Umbilical cord (tissue), 2 donors: ENCODE data around the gene KDF1. TPM values are rescaled to one million over a fixed set of nuclear protein-coding genes. Genes with fewer than 3 reads are reported as not detected.

Experiments
- DNase-seq: peaks from one replicate; pipeline ENCODE4 v3.0.0-alpha.2; 2015; ENCODE audit warnings: low spot score
- total RNA-seq: library from RNA; depleted of rRNA; stranded (reverse); fragments of >200 nt; gene quantifications from one replicate; pipeline ENCODE4 v1.2.3, GENCODE V29; 2014; ENCODE audit warnings: low replicate concordance; ENCODE audit not compliant: insufficient read depth

The KDF1 gene
- total RNA-seq, 1 donor from 2014 or later, result 3.1 TPM

DNA sequence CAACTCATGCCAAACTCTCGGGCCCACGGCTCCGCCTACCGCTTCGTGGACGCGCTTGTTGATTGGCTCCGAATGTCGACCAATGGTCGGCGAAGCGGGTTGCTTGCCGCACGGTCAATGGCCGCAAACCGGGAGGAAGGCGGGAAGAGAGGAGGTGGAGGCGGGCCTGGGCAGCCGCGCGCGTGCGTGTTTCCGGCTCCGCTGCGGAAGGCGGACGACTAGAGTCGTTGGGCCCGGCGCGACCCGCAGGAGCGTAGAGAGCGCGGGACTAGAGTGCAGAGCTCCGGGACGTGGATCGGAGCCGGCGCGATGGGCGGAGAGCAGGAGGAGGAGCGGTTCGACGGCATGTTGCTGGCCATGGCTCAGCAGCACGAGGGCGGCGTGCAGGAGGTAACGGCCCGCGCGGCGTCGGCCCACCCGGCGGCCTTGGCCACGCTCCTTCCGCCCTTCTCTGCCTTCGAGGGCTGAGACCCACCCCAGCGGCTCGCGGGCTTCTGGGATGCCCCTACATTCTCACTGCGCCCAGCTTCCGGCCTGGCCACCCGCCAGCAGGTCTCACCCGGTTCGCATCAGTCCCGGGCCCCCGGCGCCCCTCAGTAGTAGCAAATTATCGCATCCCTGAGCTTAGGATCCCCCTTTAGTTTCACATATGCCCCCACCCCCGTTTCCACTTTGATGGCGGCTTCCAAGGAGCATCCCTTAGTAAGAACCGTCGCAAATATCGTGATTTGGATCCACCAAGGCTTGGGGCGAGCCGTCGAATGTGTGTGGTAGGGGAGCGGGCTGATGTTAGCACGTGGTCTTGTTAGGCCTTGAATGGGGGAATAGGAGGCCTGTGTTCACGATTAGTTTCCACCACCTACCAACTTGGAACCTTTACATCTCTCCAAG lies 38.5 kb downstream of the KDF1 start, which contains the start of gene NUDC:
Gene NUDC (plus strand): TSS at position 204 of the 891 bp plus-strand sequence. CDS start 106 bp downstream, at position 310.
- peak; percentile 99 for DNase-seq

DNA sequence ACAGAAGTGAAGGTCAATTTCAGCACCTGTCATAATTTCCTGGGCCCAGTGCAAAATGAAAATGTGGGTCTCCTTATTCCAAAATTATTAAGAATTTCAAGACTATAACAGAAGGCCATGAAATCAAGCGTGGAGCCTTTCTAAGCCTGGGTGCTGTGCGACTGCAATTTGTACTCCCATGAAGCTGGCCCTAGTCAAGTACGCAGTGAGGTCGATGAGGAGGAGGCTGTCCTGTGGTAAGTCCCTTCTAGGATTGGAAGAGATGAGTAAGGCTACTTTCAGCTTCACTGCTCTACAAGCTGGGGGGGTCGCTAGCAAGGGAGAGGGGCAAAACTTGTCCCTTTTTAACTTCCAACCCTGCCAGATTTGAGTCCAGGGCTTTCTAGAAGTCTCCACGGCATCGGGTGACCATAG lies 39.1 kb downstream of the KDF1 start:
- no peak for DNase-seq

DNA sequence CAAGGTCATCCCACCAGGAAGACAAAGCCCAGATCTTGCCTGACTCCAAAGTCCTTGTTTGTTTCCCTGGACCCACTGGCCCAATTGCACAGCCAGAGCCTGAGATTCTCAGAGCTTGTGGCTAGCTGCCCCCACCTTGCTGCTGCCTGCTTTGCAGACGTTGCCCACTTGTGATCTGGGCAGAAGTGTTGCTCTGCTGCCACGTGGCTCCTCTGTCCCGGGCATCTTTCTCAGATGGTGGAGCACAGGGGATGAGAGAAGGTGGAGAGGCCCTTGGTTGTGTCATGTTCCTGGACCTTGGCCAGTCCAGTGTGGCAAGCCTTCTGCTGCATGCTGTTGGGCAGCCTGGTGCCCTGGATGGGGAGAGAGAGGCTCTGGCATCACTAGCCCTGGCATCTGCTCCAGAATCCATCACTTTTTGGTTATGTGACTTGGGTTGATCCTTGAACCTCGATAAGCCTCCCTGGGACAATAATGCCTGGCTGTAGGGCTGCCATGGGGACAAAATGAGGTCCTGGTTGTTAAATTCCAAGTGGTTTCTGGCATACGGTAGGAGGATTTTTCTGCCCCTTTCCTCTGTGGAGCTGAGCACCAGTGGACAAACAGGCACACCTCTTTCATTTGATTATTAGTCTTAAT lies 44.9 kb downstream of the KDF1 start:
- no peak for DNase-seq

DNA sequence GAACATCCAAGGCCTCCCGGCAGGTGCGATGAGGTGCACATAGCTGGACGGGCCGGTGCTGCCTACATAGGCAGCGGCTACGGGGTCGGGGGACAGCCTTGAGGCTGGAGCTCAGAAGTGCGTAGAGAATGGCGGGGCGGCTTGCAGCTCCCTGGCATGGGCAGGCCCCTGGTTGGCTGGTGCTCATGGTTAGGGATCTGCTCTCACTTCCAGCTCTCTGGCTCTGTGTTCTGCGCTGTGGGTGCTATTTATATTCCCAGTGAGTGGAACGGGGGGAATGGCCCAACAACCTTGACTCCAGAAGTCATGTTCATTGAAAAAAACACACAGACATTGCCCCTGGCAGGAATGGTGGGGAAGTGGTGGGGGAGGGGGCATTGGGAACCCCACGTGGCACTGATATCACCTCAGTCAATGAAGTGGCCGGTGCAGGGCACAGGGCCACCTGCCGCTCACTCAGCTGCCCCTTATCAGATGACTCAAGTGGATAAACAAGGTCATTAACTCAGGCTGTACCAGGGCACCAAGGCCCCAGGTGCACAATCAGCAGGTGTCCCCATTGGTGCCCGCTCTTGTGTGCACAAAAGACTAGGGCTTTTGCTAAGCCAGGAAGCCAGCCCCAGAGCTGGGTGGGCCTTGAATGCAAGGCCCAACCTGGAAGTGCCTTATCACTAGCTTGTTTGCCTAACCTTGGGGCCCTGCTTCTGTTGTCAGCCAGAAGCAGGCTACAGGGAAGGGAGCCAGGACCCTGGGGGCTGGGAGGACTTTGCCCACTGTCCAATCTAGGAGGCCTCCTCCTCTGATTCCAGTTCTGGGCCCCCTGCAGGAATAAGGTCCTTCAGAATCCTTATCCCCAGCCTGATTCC lies 46.3 kb downstream of the KDF1 start, which contains the start of gene NR0B2:
Gene NR0B2 (minus strand): TSS at position 222 of the 866 bp plus-strand sequence. CDS start 35 bp downstream, at position 187.
- DNase-seq, result no peak

DNA sequence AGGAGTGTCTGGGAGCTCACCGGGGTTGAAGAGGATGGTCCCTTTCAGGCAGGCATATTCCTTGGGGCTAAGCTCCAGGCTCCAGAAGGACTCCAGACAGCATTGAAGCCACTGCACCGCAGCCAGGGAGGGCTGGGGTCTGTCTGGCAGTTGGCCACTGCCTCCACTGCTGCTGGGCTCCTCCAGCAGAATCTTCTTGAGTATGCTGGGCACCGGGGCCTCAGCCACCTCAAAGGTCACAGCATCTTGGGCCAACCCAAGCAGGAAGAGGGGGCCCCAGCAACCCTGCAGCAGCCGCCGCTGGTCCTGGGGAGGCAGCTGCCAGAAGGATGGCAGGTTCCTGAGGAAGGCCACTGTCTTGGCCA lies 46.9 kb downstream of the KDF1 start:
- DNase-seq, result no peak

DNA sequence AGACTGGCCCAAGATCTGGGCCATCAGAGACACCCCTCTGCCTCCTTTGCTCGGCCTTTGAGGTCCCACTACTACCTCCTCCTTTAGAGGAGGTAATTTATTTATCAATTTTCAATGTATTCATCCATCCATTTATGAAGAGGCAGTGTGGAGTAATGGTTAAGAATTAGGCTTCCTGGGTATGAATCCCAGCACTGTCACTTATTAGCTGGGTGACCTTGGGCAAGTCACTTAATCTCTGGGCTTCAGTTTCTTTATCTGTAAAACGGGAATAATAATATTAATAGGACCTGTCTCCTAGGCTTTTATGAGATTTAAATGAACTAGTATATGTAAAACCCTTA lies 48.1 kb downstream of the KDF1 start:
- no peak for DNase-seq

DNA sequence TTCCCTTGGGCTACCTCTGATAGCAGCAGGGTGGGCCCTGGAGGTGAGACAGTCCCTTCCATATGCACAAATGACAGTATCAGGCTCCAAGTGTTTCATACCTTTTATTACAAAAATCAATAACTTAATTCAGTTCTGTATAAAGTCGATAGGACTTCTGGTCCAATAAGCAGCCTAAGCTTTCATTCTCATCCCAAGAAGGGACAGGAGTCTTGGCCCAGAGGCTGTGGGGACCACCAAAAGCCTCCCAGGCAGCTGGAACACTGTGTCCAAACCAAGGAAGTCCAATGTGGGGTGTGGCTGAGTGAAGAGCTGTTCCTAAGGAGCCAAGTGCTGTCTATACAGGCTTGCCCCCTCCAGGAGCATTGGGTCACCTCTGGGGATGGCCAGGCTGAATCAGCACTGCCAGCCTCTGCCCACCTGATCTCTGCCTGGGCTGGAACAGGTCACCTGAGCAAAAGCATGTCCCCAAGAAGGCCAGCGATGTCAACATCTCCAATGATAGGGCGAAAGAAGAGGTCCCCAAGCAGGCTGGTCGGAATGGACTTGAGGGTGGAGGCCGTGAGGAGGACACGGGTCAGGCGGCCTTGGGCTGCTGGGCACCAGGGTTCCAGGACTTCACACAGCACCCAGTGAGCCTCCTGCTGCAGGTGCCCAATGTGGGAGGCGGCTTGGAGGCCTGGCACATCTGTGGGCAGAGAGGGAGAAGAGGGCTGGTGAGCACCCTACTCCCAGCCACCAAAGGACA lies 48.7 kb downstream of the KDF1 start:
- DNase-seq, result no peak

DNA sequence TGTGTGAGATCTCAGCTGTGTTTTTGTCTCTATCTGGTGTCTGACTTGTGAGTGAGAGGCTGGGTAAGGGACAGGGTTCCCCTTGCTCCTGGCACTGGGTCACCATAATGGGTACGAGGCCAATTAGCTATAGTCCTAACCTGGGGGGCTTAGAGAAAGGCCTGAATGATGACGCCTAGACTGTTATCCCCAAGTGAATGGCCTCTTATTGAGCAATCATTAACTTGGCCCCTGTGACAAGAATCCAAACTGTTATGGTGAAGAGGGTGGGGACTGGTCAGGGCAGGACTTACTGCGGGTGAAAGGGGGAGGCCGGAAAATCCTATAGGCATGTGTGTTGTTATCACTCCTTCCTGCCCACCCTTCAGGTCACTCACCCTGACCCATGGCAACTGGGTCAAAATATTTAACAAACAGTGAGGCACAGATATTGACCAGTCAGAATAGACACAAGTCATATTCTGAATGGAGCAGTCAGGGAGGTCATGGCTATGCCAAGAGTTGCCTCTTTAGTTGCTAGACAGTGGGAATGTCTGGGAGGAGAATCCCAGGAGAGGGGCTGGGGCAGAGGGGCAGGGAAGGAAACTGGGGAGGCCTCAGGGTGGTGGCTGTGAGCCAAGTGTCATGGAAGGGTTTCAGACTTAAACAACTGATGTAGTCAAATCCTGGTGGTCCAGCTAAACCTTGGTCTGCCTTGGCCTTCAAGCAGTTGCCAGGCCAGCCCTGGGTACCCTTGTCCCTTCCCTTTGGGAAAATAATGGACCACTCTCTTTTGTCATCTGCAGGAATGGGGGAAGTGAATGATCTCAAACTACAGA lies 49.7 kb downstream of the KDF1 start:
- DNase-seq, result no peak

DNA sequence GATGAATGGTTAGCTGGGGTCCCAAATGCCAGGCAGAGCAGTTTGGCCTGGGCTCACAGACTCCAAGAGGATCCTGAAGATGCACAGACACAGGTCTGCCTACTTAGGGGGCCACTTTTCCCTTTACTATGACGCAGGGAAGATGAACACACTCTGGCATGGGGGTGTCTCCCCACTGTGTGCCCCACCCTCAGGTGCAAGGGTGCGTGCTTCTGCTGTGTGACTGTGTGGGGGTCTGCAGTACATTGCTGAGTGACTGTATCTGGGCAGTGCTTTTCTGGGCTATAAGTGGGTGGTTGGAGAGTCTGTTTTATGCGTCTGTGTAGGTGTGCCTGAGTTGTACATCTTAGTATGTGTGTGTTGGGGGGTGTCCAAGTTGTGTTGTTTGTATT lies 50.3 kb downstream of the KDF1 start:
- DNase-seq, result no peak

DNA sequence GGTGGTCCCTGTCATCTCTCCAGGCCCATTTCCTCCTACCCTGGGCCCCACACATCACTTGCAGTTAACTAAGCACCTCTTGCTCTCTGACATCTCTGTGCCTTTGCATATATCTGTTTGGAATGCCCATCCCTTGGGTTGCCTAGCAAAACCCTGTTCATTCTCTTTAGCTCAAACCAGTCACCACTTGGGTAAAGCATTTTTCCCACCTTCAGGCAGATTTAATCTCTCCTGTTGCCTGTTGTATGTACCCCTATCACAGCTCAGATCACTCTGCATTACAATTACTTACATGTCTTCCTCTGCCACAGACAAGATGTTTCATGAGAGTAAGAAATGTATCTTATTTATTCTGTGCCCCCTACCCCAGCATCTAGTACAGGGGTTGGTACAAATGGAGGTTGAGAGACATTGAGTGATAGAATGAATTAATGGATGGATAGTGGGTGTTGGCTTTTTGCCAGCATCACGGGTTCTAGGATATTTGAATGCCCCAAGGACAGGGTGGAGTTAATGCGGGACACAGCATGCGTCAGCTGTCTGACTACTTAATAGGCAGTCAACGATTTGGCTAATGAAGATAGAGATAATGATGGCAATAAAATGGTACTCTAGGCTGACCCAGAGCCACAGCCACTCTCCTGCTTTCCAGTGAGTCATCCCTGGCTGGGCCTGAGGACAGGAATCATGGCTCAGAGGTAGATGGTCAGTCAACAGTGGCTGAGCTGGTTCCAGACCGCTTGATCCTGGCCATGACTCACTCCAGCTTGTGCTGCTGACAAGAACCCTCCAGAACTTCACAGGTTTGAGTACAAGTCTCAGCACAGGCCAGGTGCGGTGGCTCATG lies 53.0 kb downstream of the KDF1 start:
- no peak for DNase-seq

DNA sequence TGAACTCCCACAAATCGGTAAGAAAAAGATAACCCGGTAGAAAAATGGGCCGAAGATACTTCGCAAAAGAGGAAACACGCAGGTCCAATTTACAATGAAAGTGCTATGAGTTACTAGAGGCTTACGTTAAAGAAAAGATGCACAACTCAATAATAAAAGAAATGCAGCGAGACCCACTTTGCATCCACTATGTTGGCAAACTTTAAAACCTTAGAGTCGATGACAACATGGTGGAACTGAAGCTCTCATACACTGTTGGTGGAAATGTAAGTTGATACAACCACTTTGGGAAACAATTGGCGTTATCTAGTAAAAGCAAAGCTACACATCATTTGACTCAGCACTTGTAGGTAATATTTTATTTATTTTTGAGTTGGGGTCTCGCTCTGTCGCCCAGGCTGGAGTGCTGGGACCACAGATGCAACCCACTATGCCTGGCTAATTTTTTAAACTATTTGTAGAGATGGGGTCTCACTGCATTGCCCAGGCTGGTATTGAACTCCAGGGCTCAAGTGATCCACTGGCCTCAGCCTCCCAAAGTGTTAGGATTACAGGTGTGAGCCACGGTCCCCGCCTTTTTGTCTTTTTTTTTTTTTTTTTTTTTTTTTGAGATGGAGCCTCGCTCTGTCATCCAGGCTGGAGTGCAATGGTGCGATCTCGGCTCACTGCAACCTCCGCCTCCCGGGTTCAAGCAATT lies 59.3 kb downstream of the KDF1 start:
- no peak for DNase-seq

DNA sequence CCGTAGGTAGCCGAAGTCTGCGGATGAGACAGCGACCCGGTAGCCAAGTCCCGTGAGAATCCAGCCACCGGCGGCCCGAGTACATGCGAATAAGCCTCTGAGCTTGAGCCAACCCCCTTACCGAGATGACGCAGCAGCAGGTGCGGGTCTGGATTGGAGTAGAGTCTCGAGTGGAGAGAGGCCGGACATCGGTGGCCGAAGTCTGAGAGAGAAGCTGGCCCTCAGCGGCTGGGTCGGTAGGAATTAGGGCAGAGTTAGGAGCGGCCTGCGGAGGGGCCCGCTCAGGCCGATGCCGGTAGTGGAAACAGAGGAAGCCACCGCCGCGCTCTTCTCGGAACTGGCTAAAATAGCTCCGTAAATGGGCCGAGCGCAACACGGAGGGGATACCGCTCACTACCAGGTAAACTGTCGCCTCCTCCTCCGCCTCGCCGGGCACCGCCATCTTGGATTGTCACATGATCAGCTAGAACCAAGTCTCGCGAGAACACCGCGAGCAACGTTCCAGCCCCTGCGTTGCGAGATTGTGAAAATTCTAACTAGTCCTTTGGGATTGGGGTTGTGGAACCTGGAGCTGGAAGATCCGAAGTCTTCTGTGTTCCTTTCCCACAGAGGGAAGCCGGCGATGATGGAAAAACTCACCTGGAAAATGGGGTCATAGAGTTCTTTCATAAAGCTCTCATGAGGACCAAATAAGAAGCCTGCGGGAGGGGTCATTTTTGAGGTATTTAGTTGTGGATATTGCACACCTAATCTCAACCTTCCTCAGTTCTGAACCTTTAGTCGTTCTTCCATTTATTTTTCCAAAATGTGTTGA lies 60.1 kb downstream of the KDF1 start, which contains the start of gene GPATCH3:
Gene GPATCH3 (minus strand): TSS at position 467 of the 814 bp plus-strand sequence. CDS start 25 bp downstream, at position 442.
- peak; percentile 94 for DNase-seq

Other genes with a start within 250 kb of the KDF1 start
- 11.1 TPM for gene PIGV, start 172.5 kb downstream of the KDF1 start, total RNA-seq
- 16.4 TPM for gene ZDHHC18, start 133.8 kb downstream of the KDF1 start, total RNA-seq
- 21.4 TPM for gene SFN, start 97.3 kb downstream of the KDF1 start, total RNA-seq
- gene GPN2, start 70.2 kb downstream of the KDF1 start, total RNA-seq, result 6.3 TPM
- 5.3 TPM for gene GPATCH3, start 60.0 kb downstream of the KDF1 start, total RNA-seq
- not detected for gene NR0B2, start 46.5 kb downstream of the KDF1 start, total RNA-seq
- 18.5 TPM for gene NUDC, start 38.7 kb downstream of the KDF1 start, total RNA-seq
- 12.0 TPM for gene TRNP1, start 33.2 kb upstream of the KDF1 start, total RNA-seq
- 38.8 TPM for gene TENT5B, start 52.4 kb upstream of the KDF1 start, total RNA-seq
- gene SLC9A1, start 194.7 kb upstream of the KDF1 start, total RNA-seq, result 1.4 TPM